Spleen (tissue), 7 donors: ENCODE data around the gene CCNL2.

Experiments
- POLR2A ChIP-seq, 3 donors: fragments of 450-650 bp; IDR thresholded peaks; one replicate each; pipeline ENCODE4 v1.5.1; 2017; ENCODE audit warnings: antibody characterized with exemption in 3 of 3, mild to moderate bottlenecking in 1 of 3
- POLR2AphosphoS5 ChIP-seq, 3 donors: sonication (generic); formaldehyde crosslinking; IDR thresholded peaks; one replicate each; pipeline ENCODE4 v1.5.1; 2017; ENCODE audit warnings: antibody characterized with exemption in 3 of 3
- TF ChIP-seq, protein P1 (sequence below), 11 experiments: fragments of 200-600 bp in 7 of 11; fragments of 450-650 bp in 4 of 11; sonication (generic) in 4 of 11; IDR thresholded peaks in 8 of 11; conservative IDR thresholded peaks in 3 of 11; 1 replicate in 7 of 11; 2 replicates in 4 of 11; pipeline versions ENCODE4 v1.4.0 to v1.8.0; 2016 to 2021; ENCODE audit warnings: antibody characterized with exemption in 11 of 11, inconsistent platforms in 4 of 11, mild to moderate bottlenecking in 1 of 11
- donor health status: DM: no; HTN: no; CAD: no; lungs with moderate emphysema.
- donor health status: DM: no; HTN: no; CAD: no.
- donor health status: DM: no; HTN: no; CAD: no.

DNA sequence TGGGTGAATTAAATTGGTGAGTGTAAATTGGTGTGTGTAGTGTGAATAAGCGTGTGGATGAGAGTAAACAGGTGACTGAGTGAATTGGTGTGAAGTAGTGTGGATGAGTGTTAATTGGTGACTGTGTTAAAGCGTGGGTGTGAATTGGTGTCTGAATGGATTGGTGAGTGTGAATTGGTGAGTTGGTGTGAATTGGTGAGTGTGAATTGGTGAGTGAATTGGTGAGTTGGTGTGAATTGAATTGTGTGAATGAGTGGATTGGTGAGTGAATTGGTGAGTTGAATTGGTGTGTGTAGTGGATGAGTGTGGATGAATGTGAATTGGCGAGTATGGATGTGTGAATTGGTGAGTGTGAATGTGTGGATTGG lies 32.5 kb downstream of the CCNL2 start:
- TF ChIP-seq, protein P1, sequence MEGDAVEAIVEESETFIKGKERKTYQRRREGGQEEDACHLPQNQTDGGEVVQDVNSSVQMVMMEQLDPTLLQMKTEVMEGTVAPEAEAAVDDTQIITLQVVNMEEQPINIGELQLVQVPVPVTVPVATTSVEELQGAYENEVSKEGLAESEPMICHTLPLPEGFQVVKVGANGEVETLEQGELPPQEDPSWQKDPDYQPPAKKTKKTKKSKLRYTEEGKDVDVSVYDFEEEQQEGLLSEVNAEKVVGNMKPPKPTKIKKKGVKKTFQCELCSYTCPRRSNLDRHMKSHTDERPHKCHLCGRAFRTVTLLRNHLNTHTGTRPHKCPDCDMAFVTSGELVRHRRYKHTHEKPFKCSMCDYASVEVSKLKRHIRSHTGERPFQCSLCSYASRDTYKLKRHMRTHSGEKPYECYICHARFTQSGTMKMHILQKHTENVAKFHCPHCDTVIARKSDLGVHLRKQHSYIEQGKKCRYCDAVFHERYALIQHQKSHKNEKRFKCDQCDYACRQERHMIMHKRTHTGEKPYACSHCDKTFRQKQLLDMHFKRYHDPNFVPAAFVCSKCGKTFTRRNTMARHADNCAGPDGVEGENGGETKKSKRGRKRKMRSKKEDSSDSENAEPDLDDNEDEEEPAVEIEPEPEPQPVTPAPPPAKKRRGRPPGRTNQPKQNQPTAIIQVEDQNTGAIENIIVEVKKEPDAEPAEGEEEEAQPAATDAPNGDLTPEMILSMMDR (IDR thresholded peaks at IDR 0.05 in 8 of 11, conservative IDR thresholded peaks at IDR 0.05 in 3 of 11): no peak
- no peak for TF ChIP-seq POLR2A (IDR thresholded peaks at IDR 0.05)
- no peak for TF ChIP-seq POLR2AphosphoS5 (IDR thresholded peaks at IDR 0.05)
